GM18502 (cell line): Measurements from ENCODE around the gene GNA14.
"Not testable (repeated sequence)": the region's sequence is repeated elsewhere in the genome, so short reads cannot be mapped to it uniquely, and the experiment has no call there.

Experiments used
- ATAC-seq: cut with Tn5 transposase; IDR thresholded peaks from one replicate; pipeline ENCODE4 v1.9.1; 2021; ENCODE audit warnings: mild to moderate bottlenecking; ENCODE audit not compliant: unreplicated experiment, poor library complexity

Gene GNA14

DNA sequence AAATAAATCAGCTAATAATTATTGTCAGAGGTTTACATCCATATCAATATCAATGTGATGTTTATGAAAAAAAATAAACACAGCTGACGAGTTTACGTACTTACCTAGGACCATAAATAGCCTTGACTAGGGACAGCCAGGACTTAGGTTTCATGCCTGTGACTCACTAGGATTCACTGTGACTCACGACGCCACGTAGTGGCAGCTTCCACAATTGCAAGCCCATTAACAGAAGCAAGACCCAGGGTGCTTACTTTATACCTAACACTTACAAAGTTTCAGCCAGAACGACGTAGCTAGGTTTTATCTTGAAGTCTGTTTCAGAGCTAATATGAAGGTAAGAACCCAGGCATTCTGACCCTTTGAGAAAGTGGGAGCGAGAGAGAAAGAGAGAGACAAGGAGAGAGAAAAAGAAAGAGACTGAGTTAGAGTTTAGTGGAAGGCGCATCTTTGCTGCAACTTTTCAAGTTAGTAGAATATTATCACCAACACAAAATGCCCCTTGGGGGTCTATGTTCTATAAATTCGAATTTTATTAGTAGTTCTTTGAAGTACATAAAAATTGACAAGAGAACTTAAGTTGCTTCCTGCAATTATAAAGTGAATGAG, 191.2 kb downstream of the GNA14 start:
- ATAC-seq, result peak; percentile 83

DNA sequence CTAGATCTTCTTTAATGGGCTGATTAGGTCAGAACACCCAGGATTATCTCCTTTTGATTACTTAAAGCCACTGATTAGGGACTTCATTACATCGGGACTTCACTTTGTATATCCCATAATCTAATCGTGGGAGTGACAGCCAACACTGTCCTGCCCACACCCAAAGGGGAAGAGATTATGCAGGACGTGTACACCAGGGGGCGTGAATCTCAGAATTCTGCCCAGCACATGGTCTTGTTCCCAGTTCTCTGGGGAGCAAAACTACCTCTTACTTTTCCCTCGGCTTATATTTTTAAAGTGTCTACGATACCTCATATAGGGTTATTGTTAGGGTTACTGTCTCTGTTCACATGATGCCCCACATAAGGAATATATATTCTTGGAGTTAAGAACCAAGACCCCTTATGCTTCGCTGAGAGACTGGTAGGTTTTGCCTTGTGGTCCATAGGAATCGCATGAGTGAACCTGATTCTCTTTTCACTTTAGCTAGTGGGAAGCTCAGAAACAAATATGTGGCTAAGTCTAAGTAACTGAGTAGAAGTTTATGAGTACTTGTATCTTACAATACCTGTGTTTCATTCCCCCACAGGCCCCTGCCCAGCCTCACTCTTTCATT, 192.7 kb downstream of the GNA14 start:
- no peak for ATAC-seq

DNA sequence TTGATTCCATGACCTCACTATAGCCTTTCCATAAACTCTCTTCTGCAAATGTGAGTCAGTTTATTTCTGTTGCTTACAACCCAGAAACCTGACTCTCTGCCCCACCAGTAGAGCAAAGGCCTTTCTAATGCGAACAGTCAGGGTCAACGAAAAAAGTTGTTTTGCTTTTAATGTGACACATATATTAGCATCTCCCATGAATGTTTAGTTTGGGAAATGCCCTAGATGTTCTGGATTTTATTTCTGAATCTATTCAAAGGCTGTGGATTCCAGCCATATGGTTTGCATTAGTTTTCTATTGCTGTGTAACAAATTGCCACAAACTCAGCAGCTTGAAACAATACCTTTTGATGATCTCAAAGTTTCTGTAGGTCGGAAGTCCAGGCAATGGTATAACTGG, 193.5 kb downstream of the GNA14 start:
- ATAC-seq, result no peak

DNA sequence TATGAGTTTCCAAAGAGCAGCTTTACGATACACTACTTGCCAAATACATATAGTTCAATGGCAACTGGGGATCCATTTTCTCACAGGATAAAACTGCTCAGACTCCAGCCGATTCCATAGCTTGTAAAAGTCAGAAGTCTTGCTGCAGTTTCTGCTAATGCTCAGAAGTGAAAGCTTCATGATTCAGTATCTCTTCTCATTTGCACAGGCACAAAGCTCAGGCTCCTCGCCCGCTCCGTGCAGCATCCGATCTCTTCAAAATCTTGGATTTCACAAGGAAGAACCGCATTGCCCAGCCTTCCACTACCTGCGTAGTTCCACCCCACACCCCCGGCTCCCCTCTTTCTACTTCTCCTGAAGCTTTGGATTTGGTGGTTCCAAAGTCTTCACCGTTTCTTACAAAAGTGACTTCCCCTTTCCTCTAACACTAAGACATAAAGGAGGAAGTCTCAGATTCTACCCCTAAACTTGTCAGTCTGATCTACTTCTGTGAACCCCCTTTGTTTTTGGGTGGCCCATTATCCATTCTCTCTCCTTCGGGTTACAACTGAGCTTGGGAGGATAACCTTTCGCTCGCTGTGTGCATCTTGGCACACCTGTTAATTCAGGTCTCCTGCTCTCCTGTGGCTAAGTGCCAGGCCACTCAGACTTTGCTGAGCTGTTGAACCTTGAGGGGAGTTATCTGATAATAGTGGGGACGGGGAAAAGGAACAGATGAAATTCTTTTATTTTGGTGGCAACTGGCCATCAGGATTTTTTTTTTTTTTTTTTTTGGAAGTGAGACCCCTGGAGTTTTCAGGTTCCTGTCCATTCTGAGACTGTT, 194.1 kb downstream of the GNA14 start:
- ATAC-seq, result no peak

DNA sequence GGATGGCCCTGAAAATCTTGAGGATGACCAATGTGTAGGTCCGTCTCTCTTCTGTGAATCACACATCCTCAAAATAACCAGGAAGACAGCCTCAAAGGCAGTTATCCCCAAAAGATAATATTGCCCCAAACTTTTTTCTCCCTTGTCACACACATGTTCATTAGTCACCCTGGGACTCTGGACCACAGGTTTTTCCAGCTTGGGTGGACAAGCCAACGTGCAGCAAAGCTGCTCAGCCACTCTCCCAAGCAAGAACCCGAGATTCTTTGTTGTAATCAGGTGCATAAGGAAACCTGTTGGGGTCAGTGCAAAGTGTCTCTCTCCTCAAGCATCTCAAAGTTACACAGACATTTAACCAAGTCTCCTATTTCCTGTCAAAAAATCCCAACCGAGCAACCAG, 196.6 kb downstream of the GNA14 start:
- ATAC-seq, result no peak

DNA sequence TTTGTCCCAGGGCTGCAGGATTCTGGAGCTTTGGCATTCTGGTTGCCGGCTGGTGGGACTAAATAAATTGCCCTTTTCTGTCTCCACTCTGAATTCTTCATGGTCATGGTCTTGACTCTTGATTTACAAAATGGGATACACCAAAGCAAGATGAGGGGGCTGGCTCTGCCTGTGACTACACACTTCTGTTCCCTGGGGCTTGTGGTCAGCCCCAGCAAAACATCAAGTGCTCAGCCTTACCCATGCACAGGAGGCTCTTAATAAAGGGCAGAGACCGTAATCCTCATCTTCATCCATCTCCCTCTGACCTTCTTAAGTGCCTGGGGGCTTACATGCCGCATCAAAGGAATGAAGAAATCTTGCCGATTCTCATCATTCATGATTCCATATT, 198.0 kb downstream of the GNA14 start:
- ATAC-seq, result no peak

DNA sequence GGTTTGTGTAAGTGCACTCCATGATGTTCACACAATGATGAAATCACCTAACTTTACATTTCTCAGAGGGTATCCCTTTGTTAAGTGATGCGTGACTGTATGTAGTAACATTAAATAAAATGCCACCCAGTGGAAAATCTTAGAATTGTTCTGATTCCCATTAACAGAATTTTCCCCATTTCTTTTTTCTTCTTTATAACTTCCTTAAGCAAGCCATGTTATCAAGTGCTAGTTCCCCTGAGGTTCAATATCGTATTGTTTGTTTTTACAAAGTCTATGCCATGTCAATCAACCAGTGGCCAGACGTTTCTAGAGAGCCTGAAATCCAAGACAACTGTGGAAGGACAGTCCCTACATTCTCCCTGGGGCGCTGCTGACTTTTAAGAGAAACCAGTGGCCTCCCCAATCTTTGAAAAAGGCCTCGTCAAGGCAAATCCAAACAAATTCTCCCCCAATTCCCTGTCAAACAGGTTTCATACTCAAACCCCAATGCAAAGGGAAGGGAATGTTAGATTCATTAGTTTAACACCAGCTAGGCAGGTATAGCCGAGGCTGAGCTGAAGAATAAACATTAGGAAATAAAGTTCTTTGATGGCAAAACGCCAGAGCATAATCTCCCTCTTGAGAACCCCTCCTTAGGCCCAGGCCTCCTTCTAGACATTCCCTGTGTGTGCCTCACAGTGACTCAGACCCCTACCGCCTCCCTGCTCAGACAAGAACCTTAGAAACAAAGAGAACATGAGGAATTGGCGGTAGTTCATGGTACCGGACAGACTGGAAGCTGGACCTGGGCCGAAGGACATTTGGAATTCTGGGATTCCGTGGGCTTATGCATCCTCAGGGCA, 198.7 kb downstream of the GNA14 start:
- ATAC-seq, result no peak

DNA sequence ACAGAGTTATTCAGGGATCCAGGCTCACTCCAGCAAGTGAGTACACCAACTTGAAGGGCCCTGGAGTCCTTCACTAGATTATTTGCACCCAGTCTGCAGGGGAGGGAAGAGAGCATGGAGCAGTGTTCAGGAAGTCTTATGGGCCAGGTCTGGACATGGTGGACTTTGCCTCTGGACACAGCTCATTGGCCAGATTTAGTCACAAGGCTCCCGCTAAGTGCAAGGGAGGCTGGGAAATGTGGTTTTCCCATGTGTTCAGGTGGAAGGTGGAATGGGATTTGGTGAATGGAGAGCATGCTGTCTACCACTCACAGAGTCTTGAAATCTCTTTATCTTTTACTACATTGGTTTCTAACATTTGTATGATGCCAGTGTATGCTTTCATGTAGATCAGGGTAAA, 200.5 kb downstream of the GNA14 start:
- no peak for ATAC-seq

DNA sequence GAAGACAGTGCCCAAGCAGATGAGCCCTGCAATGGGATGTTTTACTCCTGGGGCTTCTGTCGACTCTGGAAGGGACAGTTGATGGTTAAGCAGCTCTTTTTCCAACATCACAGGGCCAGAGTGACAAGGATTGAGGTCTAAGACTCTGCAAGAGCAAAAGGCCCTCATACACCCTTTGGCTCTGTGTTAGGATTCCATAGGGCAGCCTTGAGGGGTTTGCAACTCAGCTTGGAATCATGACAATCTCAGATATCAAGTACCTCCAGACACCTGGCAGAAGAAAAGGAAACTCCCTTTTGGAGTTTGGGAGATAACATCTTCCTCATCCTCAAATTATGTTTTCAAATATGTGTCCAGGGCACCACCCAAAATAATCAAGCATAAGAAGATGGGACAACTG, 205.7 kb downstream of the GNA14 start:
- ATAC-seq, result no peak

DNA sequence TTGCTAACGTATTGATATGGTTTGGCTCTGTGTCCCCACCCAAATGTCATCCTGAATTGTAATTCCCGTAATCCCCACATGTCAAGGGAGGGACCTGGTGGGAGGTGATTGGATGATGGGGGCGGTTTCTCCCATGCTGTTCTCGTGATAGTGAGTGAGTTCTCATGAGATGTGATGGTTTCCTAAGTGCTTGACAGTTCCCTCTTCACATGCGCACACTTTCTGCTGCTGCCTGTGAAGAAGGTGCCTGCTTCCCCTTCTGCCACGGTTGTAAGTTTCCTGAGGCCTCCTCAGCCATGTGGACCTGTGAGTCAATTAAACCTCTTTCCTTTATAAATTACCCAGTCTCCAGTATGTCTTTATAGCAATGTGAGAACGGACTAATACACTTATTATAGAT, 207.0 kb downstream of the GNA14 start:
- ATAC-seq, result not testable (repeated sequence)

DNA sequence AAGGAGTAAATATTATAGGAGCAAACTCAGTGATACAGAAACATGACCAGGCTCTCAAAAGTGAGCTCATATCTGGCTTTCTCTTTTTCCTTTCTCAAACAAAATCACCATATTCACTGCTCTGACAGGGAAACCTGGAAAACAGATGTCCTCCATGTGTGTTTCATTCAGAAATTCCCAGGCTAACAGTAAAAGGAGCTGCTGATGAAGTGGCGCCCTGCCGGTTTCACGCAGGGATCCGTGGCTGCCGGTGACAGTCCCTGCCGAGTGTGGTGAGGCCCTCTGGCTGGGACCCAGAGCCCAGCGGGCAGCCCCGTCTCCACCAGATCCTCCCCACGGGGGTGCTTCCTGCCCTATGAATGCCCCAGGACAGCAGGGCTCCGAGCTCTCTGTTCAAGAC, 208.1 kb downstream of the GNA14 start:
- no peak for ATAC-seq

DNA sequence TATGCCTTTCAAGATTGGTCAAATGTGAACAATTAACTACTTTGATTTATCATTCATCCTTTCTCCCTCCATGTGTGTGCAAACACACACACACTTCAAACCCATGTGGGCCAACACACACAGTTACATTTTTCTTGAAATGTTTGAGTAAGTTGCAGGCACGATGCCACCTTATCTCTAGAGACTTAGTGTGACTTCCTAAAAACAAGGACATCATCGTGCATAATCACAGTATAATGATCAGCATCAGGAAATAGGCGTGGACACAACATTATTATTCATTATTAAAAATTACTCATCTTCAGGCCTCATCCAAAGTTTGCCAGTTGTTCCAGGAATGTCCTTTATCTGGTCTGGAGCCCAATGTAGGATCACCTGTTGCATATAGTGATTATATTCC, 209.5 kb downstream of the GNA14 start:
- no peak for ATAC-seq

DNA sequence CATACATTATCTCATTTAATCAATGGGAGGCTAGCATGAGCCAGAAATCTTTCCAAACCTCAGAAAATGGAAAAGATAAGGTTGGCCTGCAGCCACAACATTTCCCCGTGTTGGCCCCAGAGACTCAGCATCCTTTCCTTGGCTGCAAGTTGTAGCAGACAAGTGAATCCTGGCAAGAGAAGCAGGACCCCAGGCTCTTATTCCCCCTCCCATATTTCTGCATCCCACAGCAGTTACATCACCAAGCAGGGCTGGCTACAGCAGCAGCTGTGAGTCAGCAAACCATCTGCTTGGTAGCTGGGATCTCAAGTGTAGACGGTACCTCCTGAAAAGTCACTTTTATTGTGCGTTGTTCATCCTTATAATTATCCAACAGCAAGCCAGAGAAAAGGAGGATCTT, 212.4 kb downstream of the GNA14 start:
- ATAC-seq, result no peak

DNA sequence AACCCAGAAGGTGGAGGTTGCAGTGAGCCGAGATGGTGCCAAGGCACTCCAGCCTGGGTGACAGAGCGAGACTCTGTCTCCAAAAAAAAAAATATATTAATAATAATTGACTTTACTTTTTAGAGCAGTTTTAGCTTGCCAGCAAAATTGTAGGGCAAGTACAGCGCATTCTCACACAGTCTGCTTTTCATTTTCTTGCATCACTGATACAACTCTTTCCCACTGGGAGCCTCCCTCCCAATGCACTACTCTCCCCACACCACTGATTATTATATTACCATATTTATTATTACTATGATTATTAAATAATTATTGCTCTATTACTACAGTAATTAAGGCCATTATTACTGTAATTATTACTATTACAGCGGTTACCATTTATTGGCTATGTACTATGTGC, 212.8 kb downstream of the GNA14 start:
- ATAC-seq, result no peak

DNA sequence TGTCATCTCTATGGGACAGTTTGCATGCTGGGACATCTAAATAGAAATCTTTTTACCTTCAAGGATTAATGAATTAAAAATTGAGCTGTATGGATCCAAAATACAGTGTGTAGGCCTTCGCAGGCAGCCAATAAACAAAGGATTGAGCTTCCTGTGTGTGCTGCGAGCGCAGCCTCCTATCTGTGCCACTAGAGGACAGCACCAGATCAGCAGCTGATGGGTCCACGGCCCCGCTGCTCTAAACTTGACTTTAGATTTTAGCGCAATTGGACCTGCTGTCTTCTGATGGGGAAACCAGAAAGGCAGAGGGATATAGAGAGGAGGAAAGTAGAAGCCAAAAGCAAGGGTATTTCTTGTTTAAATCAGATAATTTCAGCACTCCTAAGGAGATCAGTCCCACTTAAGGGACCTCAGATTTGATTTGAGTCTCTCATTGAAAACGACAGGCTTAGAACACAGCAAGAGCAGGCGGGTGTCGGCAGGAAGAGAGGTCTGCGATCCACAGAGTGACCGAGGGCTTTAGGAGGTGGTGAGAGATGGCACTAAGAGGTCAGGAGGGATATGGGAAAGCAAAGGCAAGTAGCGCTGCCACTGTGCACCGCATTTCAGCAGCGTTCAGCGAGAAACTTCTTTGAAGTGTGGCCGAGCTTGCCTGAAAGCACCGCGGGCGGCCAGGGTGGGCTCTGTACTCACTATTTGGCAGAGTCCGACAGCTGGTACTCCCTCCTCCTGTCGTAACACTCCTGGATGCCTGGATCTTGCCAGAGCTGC, 214.3 kb downstream of the GNA14 start:
- peak; percentile 87 for ATAC-seq

DNA sequence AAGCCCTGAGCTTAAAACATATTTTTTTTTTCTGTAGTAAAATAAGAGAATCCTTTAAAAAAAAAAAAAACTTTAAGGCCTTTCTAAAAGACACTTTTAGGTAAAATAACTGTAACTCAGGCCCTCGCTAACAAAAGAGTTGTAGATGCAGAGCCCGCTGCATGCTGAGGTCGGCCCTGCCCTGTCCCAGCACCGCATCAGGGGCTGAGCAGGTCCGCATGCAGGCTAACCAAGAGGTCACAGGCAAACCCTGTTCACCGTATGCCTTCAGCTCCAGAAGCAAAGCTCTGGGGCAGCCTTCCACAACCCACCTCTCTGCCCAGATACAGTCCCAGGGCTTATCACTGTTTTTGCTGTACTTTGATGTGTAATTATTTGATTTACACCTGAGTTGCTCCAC, 216.1 kb downstream of the GNA14 start:
- no peak for ATAC-seq

DNA sequence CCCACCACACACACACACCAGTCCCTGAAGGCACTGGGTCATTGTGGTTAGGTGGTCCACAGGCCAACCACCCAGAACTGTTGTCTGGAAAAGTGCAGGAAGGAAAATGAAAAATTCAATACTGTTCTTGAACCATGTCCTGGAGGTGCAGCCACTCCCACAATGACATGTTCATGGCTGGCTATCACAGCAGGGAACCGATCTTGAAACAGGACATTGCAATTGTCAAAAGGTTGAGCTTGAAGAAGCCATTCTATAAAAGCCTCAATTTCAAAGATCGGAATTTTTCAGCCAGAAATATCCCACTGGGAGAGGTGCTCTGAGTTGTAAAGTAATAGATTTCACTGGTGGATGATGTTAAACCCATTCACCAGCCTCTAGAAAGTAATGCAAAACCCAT, 218.2 kb downstream of the GNA14 start:
- ATAC-seq, result no peak

DNA sequence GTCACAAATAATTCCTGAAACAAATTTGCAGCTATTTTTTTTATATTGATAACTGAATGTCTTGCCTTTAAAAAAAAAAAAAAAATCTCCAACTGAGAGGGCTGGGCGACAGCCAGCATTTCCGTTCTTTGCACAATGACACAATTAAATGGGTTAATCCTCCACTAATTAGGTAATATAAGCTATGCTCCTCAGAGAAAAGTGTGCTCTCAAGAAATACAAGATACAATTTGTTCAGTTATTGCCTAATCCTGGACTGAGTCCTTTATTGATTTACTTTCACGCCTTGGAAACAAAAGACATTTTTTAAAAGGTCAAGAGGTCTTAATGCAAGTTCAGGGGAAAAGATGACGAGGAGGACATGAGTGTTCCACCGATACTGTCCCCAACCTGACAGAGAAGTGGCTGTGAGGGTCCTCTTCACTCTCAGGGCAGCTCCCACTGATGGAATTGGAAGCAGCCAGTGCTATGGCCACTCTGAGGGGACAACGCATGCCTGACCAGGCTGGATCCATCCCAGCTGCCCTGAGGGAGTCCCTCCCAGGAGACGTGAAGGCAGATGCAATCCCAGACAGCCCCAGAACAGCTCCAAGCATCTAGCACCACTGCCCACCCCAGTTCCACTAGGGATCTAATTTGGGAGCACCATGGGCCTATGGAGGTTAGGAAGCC, 220.7 kb downstream of the GNA14 start:
- no peak for ATAC-seq

DNA sequence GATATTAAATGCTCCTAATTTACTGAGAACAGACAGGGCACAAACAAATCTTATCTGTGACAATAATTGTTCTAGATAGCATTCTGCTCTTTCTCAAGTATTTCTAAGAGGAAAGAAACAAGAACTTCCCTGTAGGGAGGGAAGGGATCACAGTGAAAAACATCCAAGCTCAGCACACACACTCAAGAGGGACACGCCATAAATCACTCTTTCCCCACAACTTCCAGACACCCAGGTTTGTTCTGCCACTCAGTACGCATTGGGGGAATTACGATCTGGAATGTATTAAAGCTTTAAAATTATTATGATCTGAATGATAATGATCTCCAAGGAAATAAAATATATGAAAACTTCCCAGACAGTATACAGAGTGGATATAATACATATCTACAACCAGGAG, 221.4 kb downstream of the GNA14 start:
- ATAC-seq, result no peak

DNA sequence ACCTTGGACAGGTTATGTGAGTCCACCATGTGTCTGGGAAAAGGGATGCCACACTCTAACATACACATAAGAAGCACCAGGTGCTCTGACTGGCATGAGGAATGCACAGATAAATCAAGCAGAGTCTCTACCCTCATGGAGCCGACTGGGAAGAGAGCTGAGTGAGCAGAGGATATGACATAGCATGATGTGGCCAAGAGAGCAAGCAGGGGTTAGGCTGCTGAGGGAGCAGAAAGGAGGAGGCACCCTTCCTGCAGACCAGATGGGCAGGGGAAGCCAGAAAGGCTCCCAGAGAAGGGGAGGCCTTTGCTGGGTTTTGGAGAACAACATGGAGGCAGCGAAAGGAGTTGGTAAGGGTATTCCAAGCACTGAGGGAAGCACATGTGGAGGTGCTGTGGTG, 223.1 kb downstream of the GNA14 start:
- no peak for ATAC-seq
